Stimulated activated CD8-positive, alpha-beta memory T cell treated with anti-CD3 and anti-CD28 coated beads, Interleukin-15, amount 100 ng/mL, for 1 hour (primary cell): ENCODE results near the gene PNPLA2.
A peak's percentile ranks its signal among the peaks of the same experiment; 100 is the strongest.

Source experiments
- DNase-seq: peaks from one replicate; pipeline ENCODE4 v3.0.0-alpha.2; 2020; ENCODE audit warnings: low read depth

Gene PNPLA2

DNA sequence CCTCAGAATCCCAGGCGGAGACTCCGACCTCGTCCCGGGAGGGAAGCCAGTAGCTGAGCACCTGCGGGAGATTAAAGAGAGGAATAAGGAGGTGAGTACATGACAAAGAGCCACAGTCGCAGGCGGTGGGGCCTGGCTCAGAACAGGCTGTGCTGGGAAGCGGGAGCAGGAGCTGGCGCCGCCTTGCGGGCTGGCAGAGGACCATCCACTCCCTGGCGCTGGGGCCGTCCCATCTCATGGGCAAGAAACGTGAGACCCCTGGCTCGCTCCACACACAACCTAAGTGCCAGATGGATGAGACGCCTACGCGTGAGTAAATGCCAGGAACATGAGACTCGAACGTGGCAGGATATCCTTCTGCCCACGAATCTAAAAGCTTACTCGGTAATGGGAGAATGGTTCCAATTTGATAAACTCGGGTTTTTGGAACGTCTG is 35.1 kb upstream of the PNPLA2 start:
- no peak for DNase-seq

DNA sequence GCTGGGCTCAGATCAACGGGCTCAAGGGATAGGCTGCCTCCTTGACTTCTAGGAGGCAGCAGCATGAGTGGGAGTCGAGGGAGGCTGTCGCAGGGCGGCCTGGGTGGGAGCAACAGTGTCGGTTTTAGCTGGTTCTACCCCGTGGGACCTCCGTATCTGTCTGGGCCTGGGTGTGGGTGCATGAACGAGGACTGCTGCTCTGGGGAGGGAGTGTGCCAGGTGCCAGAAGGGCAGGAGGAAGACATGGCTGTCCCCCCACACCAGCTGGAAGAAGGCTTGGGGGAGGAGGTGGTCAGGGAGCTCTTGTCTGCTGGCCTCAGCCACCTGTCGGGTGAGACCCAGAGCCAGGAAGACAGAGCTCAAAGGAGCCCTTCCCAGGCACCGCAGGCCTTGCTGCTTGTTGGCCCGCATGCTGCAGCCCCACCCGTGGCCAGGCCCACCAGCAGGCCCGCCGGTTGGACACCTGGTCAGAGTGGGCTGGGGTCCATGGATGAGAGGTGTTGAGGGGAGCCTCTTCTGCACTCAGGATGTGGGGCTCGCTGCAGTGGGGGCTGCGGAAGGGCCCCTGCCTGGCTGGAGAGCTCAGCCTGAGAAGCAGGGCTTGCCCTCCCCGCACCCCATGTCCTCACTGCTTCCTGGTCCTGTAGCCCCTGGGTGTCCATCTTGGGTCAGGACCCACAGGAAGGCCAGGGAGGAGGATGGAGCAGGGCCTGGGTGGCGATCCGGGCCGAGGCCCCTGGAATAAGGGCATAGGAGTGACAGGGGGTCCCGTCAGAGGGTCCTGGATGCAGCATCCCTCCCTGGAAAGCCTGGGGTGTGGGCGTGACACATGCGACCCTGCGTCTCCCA is 32.3 kb upstream of the PNPLA2 start:
- no peak for DNase-seq

GRCh38 chr11:787084-787675 is 31.5 kb upstream of the PNPLA2 start:
- no peak for DNase-seq

DNA sequence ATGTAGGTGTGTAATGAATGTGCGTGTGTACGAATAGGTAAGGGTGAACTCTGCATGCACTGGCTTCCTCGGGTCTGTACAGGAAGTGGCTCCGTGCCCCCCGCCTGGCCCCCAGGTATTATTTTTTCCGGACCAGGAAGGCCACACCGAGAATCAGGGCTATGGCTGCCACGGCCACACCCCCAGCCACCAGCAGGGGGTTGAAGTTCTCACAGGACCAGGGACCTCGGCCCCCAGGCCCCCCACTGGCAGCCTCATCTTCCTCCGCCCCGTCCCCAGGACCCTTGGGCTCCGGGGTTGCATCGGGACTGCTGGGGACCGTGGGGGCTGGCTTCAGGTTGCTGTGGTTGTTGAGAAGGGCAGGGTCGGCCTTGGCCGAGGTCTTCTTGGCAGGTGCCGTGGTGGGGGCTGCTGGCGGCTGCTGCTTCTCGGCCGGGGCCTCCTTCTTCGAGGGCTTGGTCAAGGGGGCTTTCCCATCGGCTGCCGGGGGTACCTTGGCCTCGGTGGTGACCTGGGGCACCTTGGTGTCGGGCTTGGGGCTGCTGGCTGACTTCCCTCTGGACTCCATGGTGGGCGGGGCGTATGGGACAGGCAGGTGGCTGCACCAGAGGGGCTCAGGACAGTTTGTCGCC is 30.6 kb upstream of the PNPLA2 start:
- no peak for DNase-seq

- DNase-seq = no peak
Measured at GRCh38 chr11:788953-789940, 29.5 kb upstream of the PNPLA2 start.

GRCh38 chr11:789943-790342 is 28.8 kb upstream of the PNPLA2 start, which contains the start of gene CEND1:
Gene CEND1 (minus strand): TSS chr11:790090. CDS start chr11:788576, 1,514 bp downstream.
- DNase-seq = no peak

DNA sequence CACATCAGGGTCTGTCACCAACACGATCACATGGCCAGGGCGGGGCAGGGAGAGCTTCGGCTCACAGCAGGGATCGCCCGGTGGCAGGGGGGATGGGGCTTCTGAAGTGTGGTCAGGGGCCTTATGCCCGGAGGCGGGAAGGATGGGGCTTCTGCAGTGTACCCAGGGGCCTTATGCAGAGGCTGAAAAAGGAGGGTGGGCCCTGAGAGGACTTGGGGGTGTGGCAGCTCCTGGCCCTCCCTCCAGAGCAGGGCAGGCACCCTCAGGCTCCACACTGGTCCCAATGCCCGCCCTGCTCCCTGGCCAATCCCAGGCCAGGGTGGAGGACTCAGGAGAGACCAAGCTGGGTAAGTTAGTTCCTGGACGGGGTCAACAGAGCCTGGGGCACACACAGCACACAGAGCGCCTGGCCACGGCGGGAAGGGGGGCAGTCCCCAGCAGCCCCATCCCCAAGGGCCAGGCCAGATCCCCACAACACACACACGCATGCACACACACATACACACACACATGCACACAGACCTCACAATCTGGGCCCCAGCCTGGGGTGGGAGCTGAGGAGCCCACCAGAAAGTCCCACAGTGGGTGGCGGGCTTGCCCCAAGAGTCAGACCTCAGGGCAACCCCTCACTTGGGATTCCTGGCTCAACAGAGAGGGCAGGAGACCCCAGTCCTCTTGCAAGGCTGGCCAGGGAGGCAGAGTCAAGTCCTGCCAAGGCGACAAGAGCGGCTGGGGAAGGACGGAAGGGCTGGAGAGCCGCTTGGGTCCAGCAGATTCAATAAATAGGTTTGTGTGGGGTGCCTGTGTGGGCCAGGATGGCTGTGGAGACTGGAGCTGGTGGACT is 27.8 kb upstream of the PNPLA2 start:
- no peak for DNase-seq

- no peak for DNase-seq
Measured at GRCh38 chr11:791658-792534, 26.8 kb upstream of the PNPLA2 start.

DNA sequence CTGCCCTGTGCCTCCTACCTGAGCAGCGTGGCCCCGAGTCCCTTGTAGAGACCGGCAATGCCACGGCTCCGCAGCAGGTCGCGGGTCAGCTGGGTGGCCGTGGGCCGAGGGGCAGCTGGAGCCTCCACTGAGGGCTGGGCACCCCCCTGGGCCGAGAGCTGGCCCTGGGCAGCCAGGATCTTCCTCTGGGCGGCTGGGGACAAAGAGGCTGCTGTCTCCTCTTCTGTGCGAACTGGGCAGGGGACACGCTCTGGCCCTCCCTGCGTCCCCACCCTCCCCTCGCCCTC is 26.2 kb upstream of the PNPLA2 start:
- no peak for DNase-seq

DNA sequence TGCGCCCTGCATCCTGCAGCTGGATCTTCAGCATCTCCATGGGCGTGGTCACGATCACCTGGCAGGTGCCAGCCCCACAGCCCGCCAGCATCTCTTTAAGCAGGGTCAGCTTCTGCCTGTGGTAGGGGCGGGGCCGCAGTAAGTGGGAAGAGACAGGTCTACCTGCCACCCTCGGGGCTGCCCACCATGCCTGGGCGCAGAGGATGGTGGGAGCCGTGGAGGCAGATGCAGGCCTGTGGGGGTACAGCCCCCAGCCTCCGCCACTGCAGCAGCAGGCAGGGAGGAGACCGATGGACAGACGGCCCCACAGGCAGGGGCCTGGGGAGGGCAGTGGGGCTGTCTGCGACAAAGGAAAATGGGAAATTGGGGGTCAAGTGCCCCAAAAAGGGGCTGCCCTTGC is 25.8 kb upstream of the PNPLA2 start:
- DNase-seq = no peak

GRCh38 chr11:793556-793955 is 25.2 kb upstream of the PNPLA2 start:
- DNase-seq = no peak

- no peak for DNase-seq
Measured at GRCh38 chr11:794013-794765, 24.5 kb upstream of the PNPLA2 start.

GRCh38 chr11:794766-795633 is 23.7 kb upstream of the PNPLA2 start:
- DNase-seq = no peak

DNA sequence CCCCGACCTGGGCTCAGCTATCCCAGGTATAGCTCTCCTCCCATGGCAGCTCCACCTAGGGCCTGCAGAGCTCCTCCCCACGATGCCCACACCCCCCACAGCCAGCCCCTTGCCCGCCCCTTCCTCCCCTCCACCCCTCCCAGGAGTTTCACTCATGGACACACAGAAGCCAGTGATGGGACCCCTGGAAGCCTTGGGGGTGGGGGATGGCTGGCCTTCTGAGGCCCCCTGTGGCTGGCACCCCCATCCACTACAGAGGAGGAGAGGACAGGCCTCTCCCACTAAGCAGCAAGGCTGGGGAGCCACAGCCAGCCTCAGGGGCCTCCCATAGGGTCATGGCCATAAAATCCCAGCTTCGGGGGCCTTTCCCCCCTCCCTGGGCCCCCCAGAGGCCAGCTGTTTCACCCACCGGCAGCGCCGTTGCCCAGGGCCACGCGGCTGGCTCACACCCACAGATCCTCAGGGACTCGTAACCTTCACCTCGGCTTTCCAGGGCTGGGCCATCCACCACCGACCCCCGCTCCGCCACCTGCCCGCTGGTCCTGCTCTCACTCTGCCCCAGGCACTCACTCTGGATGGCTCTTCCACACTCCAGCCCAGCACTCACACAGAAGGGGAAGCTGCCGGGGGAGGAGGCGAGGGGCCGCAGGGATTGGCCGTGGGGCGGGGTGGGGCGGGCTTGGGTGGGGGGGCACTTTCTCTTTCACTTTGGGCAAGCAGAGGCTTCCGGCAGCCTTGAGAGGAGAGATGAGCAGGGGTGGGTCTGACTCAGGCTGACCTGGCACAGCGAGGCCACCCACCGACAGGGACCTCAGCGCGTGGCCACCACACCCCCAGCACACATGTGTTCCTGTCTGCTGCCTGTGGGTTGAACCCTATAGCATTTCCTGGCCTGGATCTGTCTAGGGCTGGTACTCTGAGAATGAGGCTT is 22.8 kb upstream of the PNPLA2 start:
- peak; percentile 29 for DNase-seq

GRCh38 chr11:796565-797295 is 22.0 kb upstream of the PNPLA2 start:
- no peak for DNase-seq

GRCh38 chr11:797296-798092 is 21.2 kb upstream of the PNPLA2 start:
- DNase-seq = peak; percentile 42
